NCI-H748 (cell line): ENCODE measurements around the gene PARP2.
"Not testable (repeated sequence)": the region's sequence is repeated elsewhere in the genome, so short reads cannot be mapped to it uniquely, and the experiment has no call there.

Experiments
- DNase-seq: peaks from one replicate; lab custom pipeline; 2025; ENCODE audit not compliant: unreplicated experiment; lab: John Stamatoyannopoulos, UW

PARP2 gene

GRCh38 chr14:20343092-20343861 is at the start of gene PARP2:
PARP2 (plus strand) TSS chr14:20343635; CDS start chr14:20343642, 7 bp downstream.
- peak; percentile 100 for DNase-seq

GRCh38 chr14:20294636-20295035 is 48.8 kb upstream of the PARP2 start:
- DNase-seq = no peak

GRCh38 chr14:20295067-20295466 is 48.4 kb upstream of the PARP2 start:
- no peak for DNase-seq

GRCh38 chr14:20302042-20302755 is 41.2 kb upstream of the PARP2 start:
- DNase-seq = no peak

- peak; percentile 84 for DNase-seq
Observed at GRCh38 chr14:20305265-20306078, 38.0 kb upstream of the PARP2 start, which contains the start of gene TTC5. TTC5 (minus strand) TSS chr14:20305951; CDS start chr14:20305937, 14 bp downstream.

GRCh38 chr14:20306079-20306423 is 37.4 kb upstream of the PARP2 start:
- no peak for DNase-seq

- DNase-seq = no peak
Observed at GRCh38 chr14:20314026-20314425, 29.4 kb upstream of the PARP2 start.

- DNase-seq = no peak
Observed at GRCh38 chr14:20317720-20318119, 25.7 kb upstream of the PARP2 start.

GRCh38 chr14:20327005-20327869 is 16.2 kb upstream of the PARP2 start:
- DNase-seq = peak; percentile 67

GRCh38 chr14:20328705-20329104 is 14.7 kb upstream of the PARP2 start:
- DNase-seq = no peak

- DNase-seq = no peak
Observed at GRCh38 chr14:20329355-20329754, 14.1 kb upstream of the PARP2 start.

GRCh38 chr14:20331053-20331613 is 12.3 kb upstream of the PARP2 start:
- no peak for DNase-seq

- DNase-seq = peak; percentile 34
Observed at GRCh38 chr14:20332431-20332787, 11.0 kb upstream of the PARP2 start.

- DNase-seq = peak; percentile 93
Observed at GRCh38 chr14:20332788-20333493, 10.5 kb upstream of the PARP2 start, which contains the start of gene CCNB1IP1. CCNB1IP1 (minus strand) TSS chr14:20333279; CDS start chr14:20316523, 16,756 bp downstream.

GRCh38 chr14:20333494-20333841 is 10.0 kb upstream of the PARP2 start:
- no peak for DNase-seq

- DNase-seq = no peak
Observed at GRCh38 chr14:20334017-20334416, 9.4 kb upstream of the PARP2 start.

GRCh38 chr14:20341032-20341431 is 2.4 kb upstream of the PARP2 start:
- not testable (repeated sequence) for DNase-seq

GRCh38 chr14:20341646-20342045 is 1.8 kb upstream of the PARP2 start:
- no peak for DNase-seq

- peak; percentile 46 for DNase-seq
Observed at GRCh38 chr14:20343862-20344220, 406 bp downstream of the PARP2 start.

GRCh38 chr14:20345366-20345765 is 1.9 kb downstream of the PARP2 start:
- no peak for DNase-seq
